AG09319 (cell line): ENCODE results near the gene PPP1R14C.

Source experiments
- DNase-seq: peaks from one replicate; pipeline ENCODE4 v3.0.0-alpha.2; 2010; ENCODE audit warnings: low read depth; ENCODE audit errors: extremely low read depth
- CTCF ChIP-seq: IDR thresholded peaks from 2 replicates; pipeline ENCODE4 v1.5.1; 2011; ENCODE audit warnings: low read depth, mild to moderate bottlenecking, inconsistent platforms, low read length, moderate library complexity

PPP1R14C gene

GRCh38 chr6:150138638-150139037 is 4.2 kb upstream of the PPP1R14C start:
- DNase-seq, result no peak
- TF ChIP-seq CTCF, result no peak

- no peak for DNase-seq
These were observed 3.3 kb upstream of the PPP1R14C start for GRCh38 chr6:150139533-150139932.

DNA sequence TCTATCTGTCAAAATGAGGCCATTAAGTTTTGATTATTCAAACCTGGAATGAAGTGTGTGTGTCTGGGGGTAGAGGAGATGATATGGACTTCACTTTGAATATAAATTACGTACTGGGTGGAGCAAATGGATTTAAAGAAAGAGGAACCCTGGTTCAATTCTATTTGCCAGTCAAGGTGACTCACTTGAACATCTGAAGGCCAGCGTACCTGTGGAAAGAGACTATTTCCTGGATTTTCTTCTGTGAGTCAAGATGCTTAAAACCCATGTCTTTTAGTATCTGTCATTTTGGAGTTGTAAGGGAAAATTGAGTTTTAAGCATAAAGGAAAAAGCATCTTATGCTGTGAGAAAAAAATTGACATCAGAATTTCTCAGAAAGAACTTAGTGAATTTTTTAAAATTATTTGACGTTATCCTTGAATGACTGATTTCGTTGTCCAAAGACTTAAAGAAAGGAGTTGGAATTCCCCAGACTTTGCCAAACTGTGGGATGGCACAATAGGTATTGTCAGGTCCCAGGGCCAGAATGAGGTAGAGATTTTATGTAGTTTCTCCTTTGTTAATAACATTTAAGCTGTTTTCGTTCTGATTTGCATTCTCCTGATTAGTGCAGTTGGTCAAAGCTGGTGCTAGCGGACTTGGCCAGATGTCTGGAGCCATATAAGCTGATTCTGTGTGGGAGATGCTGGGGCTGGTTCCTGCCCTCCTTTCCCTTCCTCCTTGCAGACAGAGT is 2.4 kb upstream of the PPP1R14C start:
- no peak for DNase-seq
- TF ChIP-seq CTCF, result no peak

More at GRCh38 chr6:150139533-150139932, 3.3 kb upstream of the PPP1R14C start:
- TF ChIP-seq CTCF, result no peak

DNA sequence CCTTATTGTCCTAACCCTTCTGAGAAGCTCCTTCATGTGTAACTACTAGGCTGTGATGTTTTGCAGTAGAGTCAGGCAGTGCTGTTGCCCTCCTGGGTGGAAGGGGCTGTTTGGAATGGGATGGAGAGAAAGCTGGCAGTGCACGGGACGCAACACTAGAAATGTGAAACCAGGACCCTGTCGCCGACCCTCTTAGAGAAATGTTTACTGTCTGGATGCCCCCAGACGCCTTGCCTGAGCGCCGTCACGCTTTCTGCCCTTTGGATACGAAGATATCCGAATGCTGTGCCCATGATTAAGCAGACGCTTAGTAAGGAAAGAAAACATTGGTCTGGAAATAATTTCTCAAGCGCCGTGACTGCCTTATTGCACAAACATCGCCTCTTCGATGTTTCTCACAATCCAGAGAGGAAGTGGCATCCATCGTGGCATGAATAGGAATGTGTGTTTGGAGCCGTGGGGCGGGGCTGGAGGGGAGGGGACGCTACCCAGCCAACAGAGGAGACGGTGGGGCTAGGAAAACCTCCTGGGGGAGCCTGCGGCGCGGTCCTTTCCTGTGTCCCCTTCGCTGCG is 661 bp upstream of the PPP1R14C start:
- no peak for TF ChIP-seq CTCF
- DNase-seq, result no peak

GRCh38 chr6:150143516-150144293 is 861 bp downstream of the PPP1R14C start:
- no peak for TF ChIP-seq CTCF
- DNase-seq, result no peak

DNA sequence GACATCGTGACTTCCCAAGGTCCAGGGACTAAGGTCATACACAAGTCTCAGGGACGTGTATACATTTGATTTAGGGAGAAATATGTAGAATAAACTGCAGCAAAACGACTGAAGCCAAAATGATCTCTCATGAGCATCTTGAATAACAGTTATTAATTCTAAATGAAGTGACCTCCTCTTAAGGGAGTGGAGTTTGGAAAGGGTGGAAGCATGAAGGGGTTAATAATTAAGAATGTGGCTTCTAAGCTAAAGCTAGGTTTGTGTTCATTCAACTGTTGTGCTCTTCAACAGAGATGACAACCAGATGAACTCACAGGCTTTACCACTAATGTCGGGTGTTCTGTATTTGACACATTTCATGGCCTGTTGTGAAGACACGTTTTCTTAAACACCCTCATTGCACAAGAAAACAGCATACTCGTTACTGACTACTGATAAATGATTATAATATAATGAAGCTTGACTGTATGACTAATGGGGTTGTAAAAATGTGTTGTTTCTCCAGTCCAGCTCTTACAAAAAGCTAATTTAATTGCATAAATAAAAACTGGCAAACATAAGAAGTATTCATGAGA is 1.5 kb downstream of the PPP1R14C start:
- TF ChIP-seq CTCF, result no peak
- DNase-seq, result no peak
